HL-60 (cell line): ENCODE measurements around the gene SDE2.

Experiments used
- DNase-seq, 2 experiments: peaks; one replicate each; pipeline ENCODE4 v3.0.0-alpha.2; 2010 to 2020; ENCODE audit warnings: low read depth in 1 of 2, low spot score in 1 of 2
- H3K27ac ChIP-seq: fragments of 250-450 bp; sonication (Bioruptor Pico); replicated peaks from 2 replicates; pipeline ENCODE4 v1.5.1; 2020; ENCODE audit warnings: mild to moderate bottlenecking, moderate library complexity
- H3K27me3 ChIP-seq: fragments of 250-450 bp; sonication (Bioruptor Pico); 2 replicates; pipeline ENCODE4 v1.5.1; 2021; ENCODE audit warnings: mild to moderate bottlenecking, moderate library complexity; ENCODE audit not compliant: insufficient read depth, poor library complexity, severe bottlenecking
- H3K4me3 ChIP-seq: replicated peaks from 2 replicates; pipeline ENCODE4 v1.5.1; 2011; ENCODE audit warnings: mild to moderate bottlenecking, control low read depth, low read length; ENCODE audit not compliant: insufficient read depth
- CTCF ChIP-seq: IDR thresholded peaks from one replicate; pipeline ENCODE4 v1.5.1; 2011; ENCODE audit warnings: low read length, control low read depth, inconsistent platforms; ENCODE audit not compliant: insufficient read depth
- GABPA ChIP-seq: IDR thresholded peaks from 2 replicates; pipeline ENCODE4 v1.6.1; 2012; ENCODE audit warnings: low read depth
- POLR2AphosphoS5 ChIP-seq: IDR thresholded peaks from 2 replicates; pipeline ENCODE4 v1.6.1; 2012; ENCODE audit warnings: low read depth
- REST ChIP-seq: IDR thresholded peaks from 2 replicates; pipeline ENCODE4 v1.6.1; 2012; ENCODE audit warnings: low read depth; ENCODE audit not compliant: insufficient replicate concordance
- SPI1 ChIP-seq: IDR thresholded peaks from 2 replicates; pipeline ENCODE4 v1.6.1; 2012; ENCODE audit warnings: low read depth, mild to moderate bottlenecking, borderline replicate concordance

The SDE2 gene

GRCh38 chr1:226004396-226004795 is 5.3 kb upstream of the SDE2 start:
- Histone ChIP-seq H3K4me3 (no peak overlapping the region), H3K27ac (no peak overlapping the region), H3K27me3 (no peaks in the 10 kb centered on the region)
- TF ChIP-seq POLR2AphosphoS5 = no peak
- no peak for TF ChIP-seq REST
- no peak for TF ChIP-seq CTCF
- TF ChIP-seq SPI1 = no peak
- no peak for TF ChIP-seq GABPA
- DNase-seq = no peak

- H3K27ac ChIP-seq = peak overlapping the region; percentile 98
- no peak for DNase-seq
- TF ChIP-seq REST = no peak
- TF ChIP-seq GABPA = no peak
- TF ChIP-seq POLR2AphosphoS5 = no peak
- no peak overlapping the region for H3K4me3 ChIP-seq
- H3K27me3 ChIP-seq = no peaks in the 10 kb centered on the region
Measured at GRCh38 chr1:226003502-226004170, 4.5 kb upstream of the SDE2 start.

GRCh38 chr1:226002667-226003501 is 3.7 kb upstream of the SDE2 start:
- DNase-seq = peak; percentile 55 to 82
- H3K4me3 ChIP-seq = peak overlapping the region; percentile 29
- H3K27me3 ChIP-seq = no peaks in the 10 kb centered on the region
- peak overlapping the region; percentile 98 for H3K27ac ChIP-seq
- TF ChIP-seq REST = no peak
- no peak for TF ChIP-seq GABPA
- no peak; the same call in none of the 2 replicates for TF ChIP-seq POLR2AphosphoS5
- no peak for TF ChIP-seq CTCF
- TF ChIP-seq SPI1 = no peak
